Mucosa of stomach (tissue), 1 donor: ENCODE results near the gene HSD17B8.

Source experiments
- H3K27me3 ChIP-seq: one replicate; pipeline ENCODE4 v1.7.0; 2013; ENCODE audit warnings: mild to moderate bottlenecking, low read length; ENCODE audit not compliant: control insufficient read depth, insufficient read depth
- H3K36me3 ChIP-seq: one replicate; pipeline ENCODE4 v1.7.0; 2013; ENCODE audit warnings: low read length; ENCODE audit not compliant: control insufficient read depth, insufficient read depth
- H3K4me1 ChIP-seq: one replicate; pipeline ENCODE4 v1.7.0; 2013; ENCODE audit warnings: mild to moderate bottlenecking, low read length; ENCODE audit not compliant: control insufficient read depth, insufficient read depth
- H3K4me3 ChIP-seq: one replicate; pipeline ENCODE4 v1.7.0; 2013; ENCODE audit warnings: low read length
- H3K9ac ChIP-seq: one replicate; pipeline ENCODE4 v1.7.0; 2013; ENCODE audit warnings: mild to moderate bottlenecking, low read length, moderate library complexity
- H3K9me3 ChIP-seq: one replicate; pipeline ENCODE4 v1.7.0; 2013; ENCODE audit warnings: mild to moderate bottlenecking, low read length, moderate library complexity; ENCODE audit not compliant: control insufficient read depth
- donor health status: Pancreatic carcinoma.

Gene HSD17B8

DNA sequence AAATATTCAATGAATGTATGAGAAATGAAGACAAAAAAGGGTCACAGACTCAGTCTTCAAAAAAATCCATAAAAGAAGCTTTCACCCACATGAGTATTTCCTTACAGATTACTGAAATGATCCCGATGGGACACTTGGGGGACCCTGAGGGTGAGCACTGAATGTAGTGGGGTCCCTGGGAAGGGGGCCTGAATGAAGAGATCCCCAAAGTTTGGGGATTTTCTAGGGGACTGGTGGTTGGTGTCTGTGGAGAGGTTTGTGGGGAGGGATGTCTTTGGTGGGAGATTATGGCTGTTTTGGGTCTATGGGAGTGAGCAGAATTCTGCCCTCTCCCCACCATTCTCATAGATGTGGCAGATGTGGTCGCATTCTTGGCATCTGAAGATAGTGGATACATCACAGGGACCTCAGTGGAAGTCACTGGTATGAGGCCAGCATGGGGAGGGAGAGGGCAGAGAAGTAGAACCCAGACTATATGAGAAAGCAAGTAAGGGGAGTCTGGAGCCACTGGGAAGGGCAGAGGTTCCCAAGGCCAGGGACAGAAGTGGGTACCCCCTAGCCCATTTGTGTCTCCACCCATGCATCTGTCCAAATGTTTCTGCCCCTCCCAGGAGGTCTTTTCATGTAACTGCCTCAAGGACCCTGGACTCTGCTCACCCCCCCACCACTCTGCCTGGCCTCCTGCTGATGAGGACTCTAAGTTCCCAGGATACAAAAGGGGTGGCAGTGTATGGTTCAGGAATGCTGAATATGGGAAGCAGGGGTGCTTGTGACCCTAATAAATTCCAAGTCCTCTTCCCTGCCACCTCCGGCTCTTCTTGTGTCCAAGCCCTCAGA lies 1.8 kb downstream of the HSD17B8 start:
- peaks cover 42% of the 10 kb centered on the region for H3K4me1 ChIP-seq
- peaks cover 23% of the 10 kb centered on the region for H3K36me3 ChIP-seq
- H3K27me3 ChIP-seq: no peaks in the 10 kb centered on the region
- H3K9me3 ChIP-seq: no peaks in the 10 kb centered on the region
- H3K4me3 ChIP-seq: no peak overlapping the region
- no peak overlapping the region for H3K9ac ChIP-seq

DNA sequence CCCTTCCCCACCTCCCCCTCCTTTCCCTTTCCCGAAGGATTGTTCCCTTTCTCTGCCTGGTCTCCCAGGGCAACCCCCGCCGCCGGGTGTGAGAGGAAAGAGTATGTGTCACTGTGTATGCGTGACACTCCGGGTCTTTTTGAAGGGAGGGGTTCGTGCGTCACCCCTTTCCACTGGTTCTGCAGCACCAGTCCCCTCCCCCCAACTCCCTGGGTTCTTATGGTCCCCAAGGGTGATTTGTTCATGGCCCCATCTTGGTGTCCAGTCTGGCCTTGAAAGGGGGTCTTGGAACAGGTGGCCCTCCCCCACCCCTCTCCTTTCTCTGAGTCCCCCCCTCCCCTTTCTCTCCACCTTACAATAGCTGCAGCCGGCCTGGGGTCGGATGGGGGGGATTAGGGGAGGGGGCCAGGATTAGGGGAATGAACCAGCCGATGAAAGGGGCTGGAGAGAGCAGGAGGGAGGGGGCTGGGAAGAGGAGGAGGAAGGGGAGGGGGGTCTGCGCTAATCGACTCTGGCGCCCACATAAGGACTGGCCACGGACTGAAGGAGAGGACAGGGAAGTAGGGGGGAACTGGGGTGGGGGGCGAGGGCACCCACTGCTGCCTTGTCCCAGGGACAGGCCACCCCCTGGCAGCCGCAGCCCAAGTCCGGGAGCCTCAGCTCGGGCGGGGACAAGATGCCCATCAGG lies 2.6 kb downstream of the HSD17B8 start:
- H3K9me3 ChIP-seq: no peaks in the 10 kb centered on the region
- peaks cover 23% of the 10 kb centered on the region for H3K36me3 ChIP-seq
- peaks cover 35% of the 10 kb centered on the region for H3K4me1 ChIP-seq
- no peaks in the 10 kb centered on the region for H3K27me3 ChIP-seq
- H3K4me3 ChIP-seq: no peak overlapping the region
- H3K9ac ChIP-seq: peak overlapping the region; percentile 98

DNA sequence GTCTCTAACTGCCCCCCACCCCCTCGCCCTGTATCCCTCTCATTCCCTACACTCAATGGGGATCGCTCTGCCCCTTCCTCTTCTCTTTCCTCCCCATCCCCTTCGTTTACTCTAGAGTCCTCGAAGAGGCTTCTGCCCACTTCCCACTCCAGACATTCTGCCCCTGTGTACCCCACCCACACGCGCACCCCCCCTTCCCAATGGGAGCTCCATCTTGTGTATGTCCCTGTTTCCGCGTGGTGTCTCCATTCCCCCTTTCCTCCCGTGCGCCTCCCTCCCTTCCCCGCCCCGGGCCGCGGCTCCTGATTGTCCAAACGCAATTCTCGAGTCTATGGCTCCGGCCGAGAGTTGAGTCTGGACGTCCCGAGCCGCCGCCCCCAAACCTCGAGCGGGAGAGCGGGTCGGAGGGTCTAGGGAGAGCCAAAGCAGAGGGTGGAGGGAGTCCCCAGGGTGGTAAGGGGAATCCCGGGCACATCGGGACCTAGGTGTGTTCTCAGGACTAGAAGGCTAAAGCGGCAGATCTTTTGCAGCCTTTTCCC lies 3.2 kb downstream of the HSD17B8 start:
- Histone ChIP-seq H3K9ac (peak overlapping the region; percentile 98), H3K27me3 (peaks cover 2% of the 10 kb centered on the region), H3K4me3 (peak overlapping the region; percentile 81), H3K9me3 (no peaks in the 10 kb centered on the region), H3K4me1 (peaks cover 29% of the 10 kb centered on the region), H3K36me3 (peaks cover 17% of the 10 kb centered on the region)

DNA sequence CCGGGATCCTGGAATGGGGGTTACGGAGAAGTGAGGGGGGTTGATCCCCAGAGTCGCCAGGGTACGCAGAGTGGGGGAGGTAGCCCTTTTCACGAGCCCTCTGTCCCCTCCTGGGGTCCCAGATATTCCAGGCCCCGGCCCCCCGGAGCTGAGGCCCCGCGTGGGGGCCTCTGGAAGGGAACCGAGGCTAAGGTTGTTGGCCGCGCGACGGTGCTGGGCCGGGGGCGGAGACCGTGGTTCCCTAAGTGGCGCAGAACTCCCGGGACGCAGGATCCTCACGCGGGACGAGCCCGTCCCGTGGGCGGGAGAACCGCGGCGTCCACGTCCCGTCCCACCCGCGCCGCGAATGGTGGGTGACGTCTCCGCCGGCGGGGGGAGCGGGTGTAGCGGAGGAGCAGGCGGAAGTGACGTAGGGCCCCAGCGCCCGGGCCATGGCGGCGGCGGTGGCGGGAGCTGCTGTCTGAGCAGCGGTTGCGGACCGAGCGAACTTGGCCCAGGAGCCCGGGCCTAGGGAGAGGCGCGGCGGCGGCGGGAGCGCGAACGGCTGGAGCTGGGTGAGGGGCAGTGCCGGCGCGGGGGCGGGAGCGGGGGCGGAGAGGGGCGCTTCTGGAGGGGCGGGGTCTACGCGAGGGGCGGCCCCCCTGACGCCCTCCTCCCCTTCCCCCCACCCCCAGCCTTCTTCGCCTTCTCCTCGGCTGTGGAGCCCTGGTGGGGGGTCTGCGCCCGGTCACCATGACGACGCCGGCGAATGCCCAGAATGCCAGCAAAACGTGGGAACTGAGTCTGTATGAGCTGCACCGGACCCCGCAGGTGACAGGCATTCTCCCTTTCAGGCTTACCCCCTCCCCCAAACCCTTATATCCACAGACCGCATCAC lies 3.9 kb downstream of the HSD17B8 start, which contains the start of gene RING1:
Gene RING1, plus strand, starts transcription at position 410 of the 877 bp plus-strand sequence. Its CDS starts 323 bp downstream, at position 733.
- Histone ChIP-seq H3K4me1 (peaks cover 35% of the 10 kb centered on the region), H3K4me3 (peak within 1 kb of the TSS; percentile 81), H3K27me3 (peaks cover 9% of the 10 kb centered on the region), H3K9me3 (no peaks in the 10 kb centered on the region), H3K36me3 (peaks cover 13% of the 10 kb centered on the region), H3K9ac (peak within 1 kb of the TSS; percentile 98)

DNA sequence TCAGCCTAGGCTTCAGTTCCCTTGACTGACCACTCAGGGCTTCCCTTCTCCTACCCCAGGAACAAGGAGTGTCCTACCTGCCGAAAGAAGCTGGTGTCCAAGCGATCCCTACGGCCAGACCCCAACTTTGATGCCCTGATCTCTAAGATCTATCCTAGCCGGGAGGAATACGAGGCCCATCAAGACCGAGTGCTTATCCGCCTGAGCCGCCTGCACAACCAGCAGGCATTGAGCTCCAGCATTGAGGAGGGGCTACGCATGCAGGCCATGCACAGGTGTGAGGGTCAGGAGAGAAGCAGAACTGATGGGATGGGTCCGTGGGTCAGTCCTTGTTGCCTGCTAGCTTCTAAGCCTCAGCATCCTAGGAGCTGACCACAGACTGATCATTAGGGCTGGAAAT lies 5.4 kb downstream of the HSD17B8 start:
- H3K36me3 ChIP-seq: peaks cover 7% of the 10 kb centered on the region
- no peak overlapping the region for H3K9ac ChIP-seq
- peaks cover 29% of the 10 kb centered on the region for H3K4me1 ChIP-seq
- H3K27me3 ChIP-seq: peaks cover 19% of the 10 kb centered on the region
- H3K4me3 ChIP-seq: no peak overlapping the region
- H3K9me3 ChIP-seq: no peaks in the 10 kb centered on the region

DNA sequence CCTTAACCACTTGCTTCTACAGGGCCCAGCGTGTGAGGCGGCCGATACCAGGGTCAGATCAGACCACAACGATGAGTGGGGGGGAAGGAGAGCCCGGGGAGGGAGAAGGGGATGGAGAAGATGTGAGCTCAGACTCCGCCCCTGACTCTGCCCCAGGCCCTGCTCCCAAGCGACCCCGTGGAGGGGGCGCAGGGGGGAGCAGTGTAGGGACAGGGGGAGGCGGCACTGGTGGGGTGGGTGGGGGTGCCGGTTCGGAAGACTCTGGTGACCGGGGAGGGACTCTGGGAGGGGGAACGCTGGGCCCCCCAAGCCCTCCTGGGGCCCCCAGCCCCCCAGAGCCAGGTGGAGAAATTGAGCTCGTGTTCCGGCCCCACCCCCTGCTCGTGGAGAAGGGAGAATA lies 6.7 kb downstream of the HSD17B8 start:
- H3K4me1 ChIP-seq: peaks cover 19% of the 10 kb centered on the region
- no peak overlapping the region for H3K4me3 ChIP-seq
- no peaks in the 10 kb centered on the region for H3K9me3 ChIP-seq
- no peak overlapping the region for H3K9ac ChIP-seq
- H3K27me3 ChIP-seq: peaks cover 19% of the 10 kb centered on the region
- peaks cover 7% of the 10 kb centered on the region for H3K36me3 ChIP-seq

DNA sequence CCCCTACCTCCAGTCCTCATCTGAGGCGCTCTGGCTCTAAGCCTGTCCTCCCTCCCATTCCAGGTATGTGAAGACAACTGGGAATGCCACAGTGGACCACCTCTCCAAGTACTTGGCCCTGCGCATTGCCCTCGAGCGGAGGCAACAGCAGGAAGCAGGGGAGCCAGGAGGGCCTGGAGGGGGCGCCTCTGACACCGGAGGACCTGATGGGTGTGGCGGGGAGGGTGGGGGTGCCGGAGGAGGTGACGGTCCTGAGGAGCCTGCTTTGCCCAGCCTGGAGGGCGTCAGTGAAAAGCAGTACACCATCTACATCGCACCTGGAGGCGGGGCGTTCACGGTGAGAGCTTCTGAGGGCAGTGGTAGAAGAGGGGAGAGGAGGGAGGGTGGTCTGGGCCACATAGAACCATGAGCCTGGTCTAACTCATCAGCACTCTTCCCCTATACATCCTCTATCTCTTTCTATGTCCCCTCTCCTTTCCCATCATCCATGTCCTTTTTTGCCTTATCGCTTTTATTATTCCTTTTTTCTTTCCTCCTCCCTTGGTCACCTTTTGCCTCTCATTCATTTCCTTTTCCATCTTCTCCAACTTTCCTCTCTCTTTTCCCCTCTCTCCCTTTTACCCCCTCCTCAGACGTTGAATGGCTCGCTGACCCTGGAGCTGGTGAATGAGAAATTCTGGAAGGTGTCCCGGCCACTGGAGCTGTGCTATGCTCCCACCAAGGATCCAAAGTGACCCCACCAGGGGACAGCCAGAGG lies 7.4 kb downstream of the HSD17B8 start:
- H3K9me3 ChIP-seq: no peaks in the 10 kb centered on the region
- no peak overlapping the region for H3K4me3 ChIP-seq
- H3K9ac ChIP-seq: no peak overlapping the region
- H3K4me1 ChIP-seq: peaks cover 19% of the 10 kb centered on the region
- peaks cover 7% of the 10 kb centered on the region for H3K36me3 ChIP-seq
- H3K27me3 ChIP-seq: peaks cover 19% of the 10 kb centered on the region

- Histone ChIP-seq H3K4me1 (peaks cover 13% of the 10 kb centered on the region), H3K27me3 (peaks cover 19% of the 10 kb centered on the region), H3K9ac (peak overlapping the region; percentile 61)
Measured at GRCh38 chr6:33212857-33213165, 8.4 kb downstream of the HSD17B8 start.

DNA sequence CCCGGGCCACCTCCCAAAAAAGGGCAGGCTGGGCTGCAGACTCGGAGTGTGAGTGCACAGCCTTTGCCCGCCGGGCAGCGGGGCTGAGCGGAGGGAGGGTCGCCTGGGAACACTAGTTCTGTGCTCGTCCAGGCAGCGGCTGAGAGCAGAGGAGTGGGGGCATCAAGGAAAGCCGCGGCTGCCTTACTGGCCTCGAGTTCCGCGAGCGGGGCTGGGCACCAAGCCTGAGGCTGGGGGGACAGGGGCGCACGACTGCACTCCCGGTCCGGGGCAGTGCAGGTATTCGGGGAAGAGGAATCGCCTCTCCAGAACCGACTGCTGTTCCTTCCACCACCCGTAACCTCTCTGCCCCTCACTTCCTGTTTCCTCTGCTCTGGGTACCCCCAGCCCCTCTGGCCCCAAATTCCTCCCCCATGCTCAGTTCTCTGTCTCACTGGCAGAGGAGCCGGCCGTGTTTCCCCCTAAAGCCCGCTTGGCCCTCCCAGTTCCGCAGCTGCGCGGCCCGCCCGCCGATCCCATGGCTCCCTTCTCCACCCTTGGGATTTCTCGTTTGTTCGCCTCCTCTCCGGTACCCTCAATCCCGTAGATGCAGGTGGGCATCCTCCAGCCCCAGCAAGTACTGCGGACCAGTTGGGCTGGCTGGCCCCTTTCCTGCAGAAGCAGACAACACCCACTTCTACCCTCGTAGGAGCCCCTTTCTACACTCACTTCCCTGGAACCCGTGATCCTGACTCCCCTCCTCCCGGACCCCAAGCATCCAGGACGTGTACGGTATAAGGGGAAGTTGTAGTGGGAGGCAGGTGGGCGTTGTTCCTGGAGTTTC lies 8.9 kb downstream of the HSD17B8 start:
- Histone ChIP-seq H3K27me3 (peaks cover 19% of the 10 kb centered on the region), H3K4me1 (peaks cover 13% of the 10 kb centered on the region), H3K9ac (peak overlapping the region; percentile 61), H3K9me3 (no peaks in the 10 kb centered on the region), H3K4me3 (peak overlapping the region; percentile 7), H3K36me3 (peaks cover 7% of the 10 kb centered on the region)

More at GRCh38 chr6:33212857-33213165, 8.4 kb downstream of the HSD17B8 start:
- H3K4me3 ChIP-seq: peak overlapping the region; percentile 7
- no peaks in the 10 kb centered on the region for H3K9me3 ChIP-seq
- H3K36me3 ChIP-seq: peaks cover 7% of the 10 kb centered on the region

DNA sequence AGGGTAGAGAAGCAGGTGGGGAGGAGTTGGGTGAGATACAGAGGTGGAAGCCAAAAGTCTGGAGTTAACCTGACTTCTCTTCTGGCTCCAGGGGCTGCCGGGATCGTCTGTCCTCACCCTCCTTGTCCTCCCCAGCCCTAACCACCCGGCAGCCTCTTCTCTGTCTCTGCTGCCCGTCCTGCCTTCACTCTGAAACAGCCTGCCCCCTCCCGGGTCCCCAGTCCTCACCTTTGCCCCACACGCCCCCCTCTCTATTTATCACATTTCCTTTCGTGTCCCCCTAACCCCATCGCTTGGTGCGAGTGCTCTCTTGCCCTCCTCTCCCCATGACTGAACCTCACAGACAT lies 9.5 kb downstream of the HSD17B8 start:
- Histone ChIP-seq H3K4me3 (no peak overlapping the region), H3K36me3 (peaks cover 7% of the 10 kb centered on the region), H3K9ac (no peak overlapping the region), H3K9me3 (no peaks in the 10 kb centered on the region), H3K4me1 (peaks cover 13% of the 10 kb centered on the region), H3K27me3 (peaks cover 19% of the 10 kb centered on the region)
